H1 (cell line): ENCODE results near the gene GARIN3. TPM values are rescaled to one million over a fixed set of nuclear protein-coding genes. Genes with fewer than 3 reads are reported as not detected.

Experiments used
- CTCF ChIA-PET: fragments of 300-600 bp; sonication (Branson Sonifier 250); formaldehyde crosslinking; loops from one replicate; lab custom pipeline; 2021; ENCODE audit not compliant: partially characterized antibody; lab: Charles Lee
- POLR2A ChIA-PET: fragments of 300-600 bp; sonication (Branson Sonifier 250); formaldehyde crosslinking; loops from one replicate; lab custom pipeline; 2021; ENCODE audit warnings: inconsistent platforms; ENCODE audit not compliant: partially characterized antibody; lab: Charles Lee
- DNase-seq, 2 experiments: peaks; one replicate each; pipeline versions ENCODE4 v3.0.0 to v3.0.0-alpha.2; 2010 to 2022; ENCODE audit warnings: low spot score in 2 of 2, low read depth in 1 of 2, mixed read lengths in 1 of 2
- FAIRE-seq: peaks from 2 replicates; lab custom pipeline; 2011; peaks lifted over from hg19 to GRCh38; lab: Jason Lieb, UNC
- H2AFZ ChIP-seq: 2 replicates; pipeline ENCODE4 v1.8.1; 2012; ENCODE audit warnings: low read length, inconsistent platforms
- H2AK5ac ChIP-seq: 2 replicates; pipeline ENCODE4 v1.6.1; 2013; ENCODE audit warnings: low read depth, low read length
- H2BK120ac ChIP-seq: replicated peaks from 2 replicates; pipeline ENCODE3; 2013; ENCODE audit warnings: low read depth, low read length, inconsistent platforms
- H2BK12ac ChIP-seq: 2 replicates; pipeline ENCODE4 v1.6.1; 2013; ENCODE audit warnings: low read depth, low read length
- H2BK15ac ChIP-seq: 2 replicates; pipeline ENCODE4 v1.6.1; 2013; ENCODE audit warnings: low read length
- H2BK20ac ChIP-seq: 2 replicates; pipeline ENCODE4 v1.6.1; 2013; ENCODE audit warnings: low read length
- H2BK5ac ChIP-seq: 2 replicates; pipeline ENCODE4 v1.6.1; 2013; ENCODE audit warnings: low read depth, low read length
- H3K14ac ChIP-seq: 2 replicates; pipeline ENCODE4 v1.6.1; 2013; ENCODE audit warnings: inconsistent platforms; ENCODE audit not compliant: insufficient read length
- H3K18ac ChIP-seq: 2 replicates; pipeline ENCODE4 v1.6.1; 2013; ENCODE audit warnings: low read length; ENCODE audit errors: extremely low read depth
- H3K23ac ChIP-seq: 2 replicates; pipeline ENCODE4 v1.6.1; 2013; ENCODE audit warnings: inconsistent platforms; ENCODE audit not compliant: insufficient read length
- H3K23me2 ChIP-seq: 2 replicates; pipeline ENCODE4 v1.6.1; 2013; ENCODE audit warnings: low read depth, low read length
- H3K27ac ChIP-seq: 2 replicates; pipeline ENCODE4 v1.6.1; 2011; ENCODE audit warnings: low read depth, low read length, inconsistent platforms
- H3K27me3 ChIP-seq, 4 experiments: replicated peaks in 1 of 4; 1 replicate in 1 of 4; 2 replicates in 3 of 4; pipeline versions ENCODE4 v1.6.1 to v1.8.1; 2011 to 2013; ENCODE audit warnings: low read length in 3 of 4, mild to moderate bottlenecking in 3 of 4, inconsistent platforms in 2 of 4, mixed read lengths in 2 of 4, moderate library complexity in 1 of 4; ENCODE audit not compliant: control insufficient read depth in 3 of 4, insufficient read depth in 3 of 4; ENCODE audit errors: extremely low read depth in 1 of 4
- H3K36me3 ChIP-seq, 4 experiments: 2 replicates each; pipeline versions ENCODE4 v1.6.1 to v1.8.1; 2011 to 2013; ENCODE audit warnings: mild to moderate bottlenecking in 4 of 4, low read length in 3 of 4, moderate library complexity in 2 of 4, control low read depth in 1 of 4, inconsistent platforms in 1 of 4; ENCODE audit not compliant: insufficient read depth in 4 of 4, control insufficient read depth in 2 of 4
- H3K4ac ChIP-seq: replicated peaks from 2 replicates; pipeline ENCODE3; 2013; ENCODE audit warnings: low read length, low read depth, mixed read lengths, inconsistent platforms; ENCODE audit not compliant: insufficient read length
- H3K4me1 ChIP-seq, 4 experiments: replicated peaks in 1 of 4; 1 replicate in 1 of 4; 2 replicates in 3 of 4; pipeline versions ENCODE4 v1.6.1 to v1.8.1; 2011 to 2013; ENCODE audit warnings: low read length in 3 of 4, inconsistent platforms in 2 of 4, mixed read lengths in 1 of 4; ENCODE audit not compliant: insufficient read depth in 4 of 4, control insufficient read depth in 3 of 4
- H3K4me2 ChIP-seq, 2 experiments: 2 replicates each; pipeline versions ENCODE4 v1.6.1 to v1.8.1; 2011 to 2013; ENCODE audit warnings: low read depth in 2 of 2, low read length in 2 of 2, control low read depth in 1 of 2, inconsistent platforms in 1 of 2, mild to moderate bottlenecking in 1 of 2; ENCODE audit not compliant: insufficient read depth in 1 of 2
- H3K4me3 ChIP-seq, 4 experiments: fragments of 200-600, 300-600 bp in 1 of 4; sonication (generic), shearing (Covaris generic), sonication (Bioruptor Twin) in 1 of 4; 2 replicates each; pipeline versions ENCODE4 v1.5.1 to v1.8.1; 2011 to 2016; ENCODE audit warnings: low read length in 4 of 4, low read depth in 3 of 4, control low read depth in 2 of 4, inconsistent platforms in 2 of 4, mild to moderate bottlenecking in 2 of 4, mixed read lengths in 1 of 4, moderate library complexity in 1 of 4; ENCODE audit not compliant: insufficient read depth in 2 of 4; ENCODE audit errors: extremely low read depth in 1 of 4
- H3K56ac ChIP-seq: replicated peaks from 2 replicates; pipeline ENCODE3; 2013; ENCODE audit warnings: low read depth, mild to moderate bottlenecking, mixed read lengths, low read length, inconsistent platforms; ENCODE audit not compliant: insufficient read length
- H3K79me1 ChIP-seq: 2 replicates; pipeline ENCODE4 v1.6.1; 2013; ENCODE audit warnings: low read depth, low read length, control low read depth
- H3K79me2 ChIP-seq, 2 experiments: 2 replicates each; pipeline versions ENCODE4 v1.6.1 to v1.8.1; 2012 to 2013; ENCODE audit warnings: low read length in 2 of 2, mild to moderate bottlenecking in 2 of 2, inconsistent platforms in 1 of 2; ENCODE audit not compliant: insufficient read depth in 2 of 2, control insufficient read depth in 1 of 2
- H3K9ac ChIP-seq, 4 experiments: replicated peaks in 1 of 4; 1 replicate in 1 of 4; 2 replicates in 3 of 4; pipeline versions ENCODE4 v1.6.1 to v1.8.1; 2011 to 2013; ENCODE audit warnings: low read depth in 3 of 4, low read length in 3 of 4, control low read depth in 2 of 4, mild to moderate bottlenecking in 2 of 4, moderate library complexity in 2 of 4, inconsistent platforms in 1 of 4; ENCODE audit errors: extremely low read depth in 1 of 4
- H3K9me3 ChIP-seq, 2 experiments: 2 replicates each; pipeline versions ENCODE4 v1.6.1 to v1.8.1; 2012 to 2013; ENCODE audit warnings: mild to moderate bottlenecking in 2 of 2, moderate library complexity in 2 of 2, control low read depth in 1 of 2, inconsistent platforms in 1 of 2, low read depth in 1 of 2, low read length in 1 of 2, mixed read lengths in 1 of 2; ENCODE audit not compliant: insufficient read depth in 2 of 2
- H4K20me1 ChIP-seq, 2 experiments: replicated peaks in 1 of 2; 2 replicates each; pipeline versions ENCODE3 to v1.8.1; 2011 to 2013; ENCODE audit warnings: inconsistent platforms in 2 of 2, low read length in 2 of 2, mild to moderate bottlenecking in 1 of 2; ENCODE audit not compliant: insufficient read depth in 2 of 2, control insufficient read depth in 1 of 2
- H4K5ac ChIP-seq: 2 replicates; pipeline ENCODE4 v1.6.1; 2013; ENCODE audit warnings: low read length, low read depth, mixed read lengths, inconsistent platforms; ENCODE audit not compliant: insufficient read length
- H4K8ac ChIP-seq: 2 replicates; pipeline ENCODE4 v1.8.0; 2013; ENCODE audit warnings: mild to moderate bottlenecking, moderate library complexity, low read length, inconsistent platforms; ENCODE audit not compliant: insufficient read depth; ENCODE audit errors: extremely low read depth
- H4K91ac ChIP-seq: replicated peaks from 2 replicates; pipeline ENCODE3; 2013; ENCODE audit warnings: low read length, mixed read lengths, inconsistent platforms; ENCODE audit not compliant: insufficient read length
- GABPA ChIP-seq: IDR thresholded peaks from 2 replicates; pipeline ENCODE4 v1.6.1; 2011; ENCODE audit warnings: mild to moderate bottlenecking, low read length, moderate library complexity, borderline replicate concordance; ENCODE audit not compliant: insufficient read depth
- GTF2F1 ChIP-seq: IDR thresholded peaks from 2 replicates; pipeline ENCODE4 v1.6.1; 2012; ENCODE audit warnings: low read depth, low read length, improper control_type of control experiment, borderline replicate concordance
- RAD21 ChIP-seq, 2 experiments: IDR thresholded peaks in 1 of 2; conservative IDR thresholded peaks in 1 of 2; 2 replicates each; pipeline ENCODE4 v1.6.1; 2011; ENCODE audit warnings: low read depth in 2 of 2, low read length in 2 of 2, improper control_type of control experiment in 1 of 2, inconsistent platforms in 1 of 2, mild to moderate bottlenecking in 1 of 2, moderate library complexity in 1 of 2
- RXRA ChIP-seq: IDR thresholded peaks from 2 replicates; pipeline ENCODE4 v1.6.1; 2011; ENCODE audit warnings: low read depth, mild to moderate bottlenecking, low read length, moderate library complexity; ENCODE audit not compliant: insufficient read depth
- SP4 ChIP-seq: IDR thresholded peaks from 2 replicates; pipeline ENCODE4 v1.6.1; 2012; ENCODE audit warnings: low read length, inconsistent platforms
- TAF7 ChIP-seq: optimal IDR thresholded peaks from 2 replicates; pipeline ENCODE3; 2011; ENCODE audit warnings: low read depth, mild to moderate bottlenecking, inconsistent platforms, low read length, moderate library complexity, borderline replicate concordance
- WGBS, 2 experiments: shearing (Covaris generic) in 1 of 2; methylation state at CpG; one replicate each; pipeline versions ENCODE4 v1.1.6 to v1.1.7; 2013 to 2015; ENCODE audit warnings: low lambda C conversion rate in 2 of 2, mixed read lengths in 2 of 2, inconsistent platforms in 1 of 2, low coverage in 1 of 2, missing lambda C conversion rate in 1 of 2; ENCODE audit not compliant: insufficient replicate concordance in 2 of 2, insufficient coverage in 1 of 2, insufficient read length in 1 of 2; ENCODE audit errors: extremely low coverage in 1 of 2, missing lambda C conversion rate in 1 of 2; 5-methylcytosine and 5-hydroxymethylcytosine counted together
- polyA plus RNA-seq, 7 experiments: library from polyadenylated mRNA; depleted of rRNA in 3 of 7; stranded (reverse) in 5 of 7; unstranded in 2 of 7; fragments of >200 nt in 5 of 7; fragments of 200-250 nt in 2 of 7; gene quantifications; 1 replicate in 5 of 7; 2 replicates in 1 of 7; 4 replicates in 1 of 7; pipeline versions ENCODE4 v1.2.1 to v1.2.3, GENCODE V29; 2011 to 2013; ENCODE audit warnings: missing spikeins in 2 of 7, mixed read lengths in 2 of 7
- total RNA-seq: library from RNA; stranded (reverse); fragmentation: NEBNext Ultra II Directional; extraction: Animal tissue kit (Norgen Biotek cat#: 25700); gene quantifications from 2 replicates; pipeline ENCODE4 v1.2.1, GENCODE V29; 2021

Gene GARIN3
- total and polyA plus RNA-seq, 2 of the 8 experiments (the other 6 are each of a cell fraction or from before 2014, with no cell fraction given) = not detected

DNA sequence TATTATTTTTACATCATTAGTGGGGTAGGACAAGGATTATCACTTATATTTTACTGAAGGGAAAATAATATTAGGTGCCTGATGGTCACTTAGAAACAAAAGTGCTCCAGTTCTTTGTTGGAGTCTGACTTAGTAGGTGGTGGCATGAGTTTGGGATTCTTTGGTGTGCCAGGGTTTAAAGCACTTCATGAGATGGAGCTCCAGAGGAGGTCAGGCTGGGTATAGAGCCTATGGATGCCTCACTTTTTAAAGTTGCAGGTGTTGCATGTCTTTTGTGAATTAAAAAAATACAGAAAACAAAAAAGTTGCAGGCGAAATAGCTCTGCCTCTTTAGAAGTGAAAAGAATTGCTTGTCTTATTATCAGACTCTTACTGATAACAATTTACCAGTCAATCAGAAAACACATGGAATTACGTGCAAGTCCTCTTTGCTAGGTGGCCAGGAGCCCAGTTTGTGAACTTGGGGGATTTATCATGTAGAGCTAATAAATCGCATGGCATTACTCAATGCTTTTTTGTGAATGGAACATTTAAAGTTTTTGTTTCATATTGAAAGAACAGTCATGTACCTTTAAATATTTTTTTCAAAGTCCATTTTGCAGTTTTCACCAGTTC lies 16.2 kb upstream of the GARIN3 start:
- H3K18ac ChIP-seq = no peak overlapping the region
- no peaks in the 10 kb centered on the region for H3K36me3 ChIP-seq
- H3K4me1 ChIP-seq = no peaks in the 10 kb centered on the region
- H4K20me1 ChIP-seq = peaks cover 0 to 2% of the 10 kb centered on the region in 2 experiments
- H3K27me3 ChIP-seq = peaks cover 0 to 15% (median 4%) of the 10 kb centered on the region in 4 experiments; a peak in 5 of 7 replicates
- H4K5ac ChIP-seq = no peak overlapping the region
- no peak for DNase-seq
- H3K79me2 ChIP-seq = no peaks in the 10 kb centered on the region
- WGBS, 2 experiments = 87% methylated on average over 3 of the region's 3 CpGs; no CpG with 5 or more reads in 1 of the 2 experiments
- H2AK5ac ChIP-seq = no peak overlapping the region
- H3K14ac ChIP-seq = no peak overlapping the region
- H3K9me3 ChIP-seq = no peaks in the 10 kb centered on the region
- H2BK15ac ChIP-seq = no peak overlapping the region
- no peak overlapping the region for H4K91ac ChIP-seq
- H3K4ac ChIP-seq = no peak overlapping the region
- TF ChIP-seq RAD21 (IDR thresholded peaks at IDR 0.05 in 1 of 2, conservative IDR thresholded peaks at IDR 0.05 in 1 of 2; ENCODE audit: low read depth in 2 of 2, low read length in 2 of 2) = no peak
- no peak for TF ChIP-seq RXRA
- TF ChIP-seq TAF7 = no peak
- TF ChIP-seq GTF2F1 = no peak
- no peak for TF ChIP-seq SP4
- no peak for TF ChIP-seq GABPA
- H3K4me3 ChIP-seq = no peak overlapping the region
- H3K56ac ChIP-seq = no peak overlapping the region
- no peak overlapping the region for H2AFZ ChIP-seq
- FAIRE-seq = no peak
- H4K8ac ChIP-seq = no peak overlapping the region
- H3K23ac ChIP-seq = no peak overlapping the region
- H3K79me1 ChIP-seq = no peaks in the 10 kb centered on the region
- no peak overlapping the region for H2BK120ac ChIP-seq
- ChIA-PET POLR2A (no interaction called here), CTCF (interaction anchor here (0.7 to 0.9 kb wide), 2 partner anchors 20 to 33 kb away, joined by 3 read pairs; no protein-coding TSS in a partner anchor)
- no peaks in the 10 kb centered on the region for H3K23me2 ChIP-seq
- H2BK5ac ChIP-seq = no peak overlapping the region
- no peak overlapping the region for H3K4me2 ChIP-seq
- no peak overlapping the region for H2BK20ac ChIP-seq
- H2BK12ac ChIP-seq = no peak overlapping the region
- H3K9ac ChIP-seq = no peak overlapping the region
- no peak overlapping the region for H3K27ac ChIP-seq
